ENCODE measurements around the gene NPVF.

The NPVF gene, protein sequence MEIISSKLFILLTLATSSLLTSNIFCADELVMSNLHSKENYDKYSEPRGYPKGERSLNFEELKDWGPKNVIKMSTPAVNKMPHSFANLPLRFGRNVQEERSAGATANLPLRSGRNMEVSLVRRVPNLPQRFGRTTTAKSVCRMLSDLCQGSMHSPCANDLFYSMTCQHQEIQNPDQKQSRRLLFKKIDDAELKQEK

DNA sequence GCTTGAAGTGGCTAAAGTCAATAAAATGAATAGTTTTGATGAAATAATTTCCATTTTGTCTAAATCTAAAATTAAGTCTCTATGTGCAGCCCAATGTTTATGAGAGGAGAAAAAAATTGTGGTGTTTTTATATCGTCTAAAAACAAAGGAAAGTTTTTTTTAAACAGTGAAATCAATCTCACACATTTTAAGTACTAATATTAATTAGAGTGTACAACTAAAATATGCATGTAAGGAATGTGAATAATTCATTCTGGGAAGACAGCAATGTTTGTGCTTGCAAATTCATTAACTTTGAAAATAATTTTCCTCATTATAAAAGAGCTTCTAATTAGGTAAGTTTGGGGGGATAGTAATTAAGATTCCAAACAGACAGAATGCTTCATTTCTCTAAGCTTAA lies at the start of gene NPVF:
TSS of gene NPVF (minus strand) at position 101 of the 400 bp plus-strand sequence. CDS start at position 54, 47 bp downstream.
- DNase-seq (ENCODE audit: low spot score) = no peak

DNA sequence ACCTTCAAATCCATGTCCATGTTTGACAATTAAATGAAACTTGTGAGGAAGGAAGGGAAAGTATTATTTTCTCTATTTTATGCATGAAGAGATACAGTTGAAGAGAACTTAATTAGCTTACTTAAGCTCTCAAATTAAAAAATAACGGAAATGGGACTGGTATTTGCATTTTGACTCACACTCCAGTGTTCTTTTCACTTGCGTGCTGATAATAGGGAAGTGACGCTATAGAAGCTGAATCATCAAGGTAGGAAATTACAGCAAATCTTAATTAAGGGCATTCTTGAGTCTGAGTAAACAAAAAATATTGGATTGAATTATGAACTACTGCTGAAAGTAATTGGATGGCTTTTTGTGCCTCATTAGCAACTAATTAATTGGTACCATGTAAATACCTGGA lies 44.0 kb upstream of the NPVF start:
- no peak for DNase-seq (ENCODE audit: low spot score)

DNA sequence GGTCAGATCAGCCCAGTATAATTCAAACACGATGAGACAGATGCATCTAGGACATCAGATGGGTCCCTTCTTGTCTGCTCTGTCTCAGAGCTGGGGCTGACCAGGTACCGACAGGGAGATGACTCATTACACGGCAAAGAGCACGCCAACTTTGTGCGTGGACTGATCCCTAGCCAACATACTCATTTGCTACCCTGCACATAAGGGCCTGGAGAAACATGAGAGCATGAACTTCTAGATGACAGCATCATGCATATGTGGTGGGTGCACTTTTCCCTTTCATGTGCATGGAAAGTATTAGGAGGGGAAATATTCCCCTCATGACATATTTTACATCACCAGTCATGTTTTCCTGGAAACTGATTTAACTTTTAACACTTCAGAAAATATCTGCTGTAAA lies 35.1 kb upstream of the NPVF start:
- DNase-seq (ENCODE audit: low spot score) = no peak

DNA sequence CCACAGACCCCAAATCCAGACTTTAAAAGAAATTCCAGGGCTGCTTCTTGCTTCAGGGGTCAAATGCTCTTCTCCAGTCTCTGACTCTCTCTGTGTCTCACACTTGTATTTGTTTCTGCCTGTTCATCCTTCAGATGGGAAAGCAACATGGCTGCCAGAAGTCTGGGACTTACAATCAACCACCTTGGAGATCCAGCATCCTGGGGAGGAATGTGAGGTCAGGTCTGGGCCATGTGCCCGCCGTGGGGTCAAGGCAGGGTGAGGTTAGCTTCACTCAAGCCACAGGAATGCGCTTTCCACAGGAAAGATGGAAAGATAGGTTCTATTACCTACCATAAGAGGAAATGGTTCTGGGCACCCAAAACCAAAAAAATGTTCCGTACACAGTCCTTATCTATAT lies 34.3 kb upstream of the NPVF start:
- DNase-seq (ENCODE audit: low spot score) = no peak

DNA sequence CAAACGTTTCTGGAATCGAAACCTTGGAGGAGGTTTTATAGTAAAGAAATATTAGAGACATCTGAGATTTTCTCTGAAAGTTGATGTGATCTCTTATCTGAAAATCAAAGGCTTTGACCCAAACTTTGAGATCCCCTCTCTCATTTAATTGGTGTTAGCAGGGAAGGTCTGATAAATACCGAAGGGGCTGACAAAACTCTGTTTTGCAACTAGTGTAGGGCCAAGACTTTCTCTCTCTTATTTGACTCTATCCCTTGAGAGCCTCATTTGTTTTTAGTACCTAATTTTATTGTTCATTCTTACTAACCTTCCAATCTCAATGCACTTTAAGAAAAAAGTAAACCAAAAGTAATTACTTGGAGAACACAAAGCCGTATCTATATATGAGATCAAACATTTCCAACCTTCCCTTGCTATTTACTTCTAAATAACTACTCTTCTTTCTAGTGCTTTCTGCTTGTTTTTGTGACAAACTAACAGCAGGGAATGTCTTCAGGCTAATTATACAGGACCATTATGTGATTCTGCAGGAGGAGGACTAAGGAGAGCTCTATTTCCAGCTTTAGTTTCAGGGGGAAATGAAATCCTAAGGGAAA lies 33.4 kb upstream of the NPVF start:
- DNase-seq (ENCODE audit: low spot score) = no peak

DNA sequence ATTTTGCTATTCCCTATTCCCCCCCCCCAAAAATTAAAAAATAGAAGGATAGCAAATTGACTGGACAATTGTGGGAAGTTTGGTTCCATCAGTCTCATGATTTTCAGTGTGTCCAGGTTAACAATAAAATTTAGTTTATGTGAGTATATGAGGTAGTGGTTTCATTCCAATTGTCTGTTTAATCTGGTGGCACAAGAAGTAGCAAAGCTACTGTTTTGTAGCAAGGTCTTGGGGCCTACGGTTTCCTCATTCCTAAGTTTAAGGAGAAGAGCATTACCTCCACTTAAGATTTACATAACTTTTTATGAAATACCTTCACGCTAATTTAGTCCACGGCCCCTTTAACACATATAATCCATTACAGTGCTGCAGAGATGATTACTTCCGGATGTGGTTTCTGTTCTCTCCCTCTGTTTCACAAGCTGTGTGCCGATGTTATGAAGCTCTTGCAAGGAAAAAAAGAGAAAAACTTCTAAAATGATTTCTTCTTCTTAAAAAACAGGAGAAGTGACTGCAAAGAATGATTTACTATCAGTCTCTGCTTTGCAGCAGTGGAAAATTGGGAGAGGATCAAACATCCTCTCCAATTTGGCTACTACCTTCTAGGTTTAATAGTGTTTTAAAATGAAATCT lies 32.7 kb upstream of the NPVF start:
- peak; percentile 60 for DNase-seq (ENCODE audit: low spot score)

DNA sequence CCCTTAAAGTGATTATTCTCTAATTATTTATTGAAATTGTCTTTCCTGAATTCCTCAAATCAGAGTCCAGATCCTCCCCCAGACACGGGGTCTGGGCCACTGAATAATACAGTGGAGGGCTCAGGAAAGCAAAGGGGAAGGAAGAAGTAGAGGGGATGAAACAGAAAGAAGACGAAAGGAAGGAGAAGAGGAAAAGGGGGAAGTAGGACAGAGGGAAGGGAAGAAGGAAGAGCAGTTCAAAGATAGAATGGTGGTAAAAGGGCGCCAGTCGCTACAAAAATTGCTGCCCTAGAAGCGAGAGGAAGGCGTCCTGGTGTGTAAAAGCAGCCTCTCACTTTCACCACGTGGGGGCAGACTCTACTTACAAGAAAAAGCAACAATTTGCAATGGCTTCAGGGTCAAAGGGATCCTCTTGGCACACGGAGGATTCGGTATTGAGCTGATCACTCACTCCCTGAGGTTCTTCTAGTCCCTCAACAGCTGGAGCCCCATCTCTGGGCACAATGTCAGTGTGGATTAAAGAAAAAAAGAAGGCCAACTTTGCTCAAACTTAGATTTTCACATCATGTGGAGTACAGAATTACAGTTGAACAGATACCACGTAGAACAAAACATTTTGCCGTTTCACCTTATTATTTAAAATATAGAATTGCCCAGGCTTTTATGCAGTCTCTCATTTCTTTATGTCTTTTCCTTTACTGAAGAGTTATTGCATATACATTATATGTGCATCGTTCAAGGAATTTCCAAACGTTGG lies 31.4 kb upstream of the NPVF start:
- peak; percentile 93 for DNase-seq (ENCODE audit: low spot score)

DNA sequence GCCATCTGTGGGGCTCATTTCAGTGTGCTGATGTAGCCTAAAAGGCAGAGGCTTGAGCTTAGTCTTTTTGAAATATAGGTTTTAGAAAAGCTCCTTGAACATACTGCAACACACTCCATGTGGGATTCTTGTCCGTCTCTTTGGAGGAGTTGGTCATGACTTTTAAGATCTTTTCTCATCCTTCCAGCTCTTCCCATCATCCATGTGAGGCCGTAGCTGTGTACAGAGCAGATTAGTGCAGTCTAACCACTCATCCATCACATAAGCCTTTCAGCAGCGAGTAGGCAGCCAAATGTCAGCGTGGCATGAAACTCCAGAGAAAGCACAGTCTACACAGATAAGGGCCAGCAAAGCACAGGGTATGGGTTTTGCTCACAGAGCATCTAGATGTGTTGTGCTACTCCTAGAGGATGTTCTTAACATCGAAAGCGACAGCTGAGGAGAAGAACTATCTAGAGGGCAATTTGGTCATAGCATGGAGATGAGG lies 28.1 kb upstream of the NPVF start:
- no peak for DNase-seq (ENCODE audit: low spot score)

DNA sequence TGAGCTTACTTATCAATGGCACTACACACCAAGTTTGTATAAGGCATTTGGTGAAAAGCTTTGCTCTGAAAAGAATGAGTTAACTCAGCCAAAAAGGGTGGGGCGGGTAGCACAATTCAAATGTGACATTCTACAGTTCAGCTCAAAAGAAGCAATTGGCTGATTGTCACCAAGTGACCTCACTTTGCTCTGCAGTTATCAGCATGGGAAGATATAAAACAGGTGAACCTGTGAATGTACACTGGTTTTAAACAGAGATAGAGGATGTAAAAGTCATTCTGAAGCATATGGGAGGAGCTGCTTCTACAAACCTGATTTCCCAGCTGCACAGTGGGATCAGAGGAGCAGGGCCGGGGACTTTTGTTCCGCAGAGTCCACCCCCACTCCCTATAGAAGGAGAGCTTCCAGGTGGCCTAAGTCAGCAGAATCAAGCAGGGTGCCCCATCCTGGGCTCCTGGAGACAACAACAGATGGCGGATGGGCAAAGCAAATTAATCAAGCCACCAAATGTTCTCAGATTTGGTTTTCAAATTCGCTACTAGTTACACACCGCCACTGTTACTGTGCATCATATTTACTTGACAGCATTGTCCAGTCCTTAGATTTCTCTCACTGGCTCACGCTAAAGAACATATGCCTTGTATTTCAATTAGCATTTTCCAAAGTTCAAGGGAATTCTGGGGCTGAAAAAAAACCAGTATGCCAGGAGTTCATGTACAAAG lies 27.5 kb upstream of the NPVF start:
- DNase-seq (ENCODE audit: low spot score) = no peak

DNA sequence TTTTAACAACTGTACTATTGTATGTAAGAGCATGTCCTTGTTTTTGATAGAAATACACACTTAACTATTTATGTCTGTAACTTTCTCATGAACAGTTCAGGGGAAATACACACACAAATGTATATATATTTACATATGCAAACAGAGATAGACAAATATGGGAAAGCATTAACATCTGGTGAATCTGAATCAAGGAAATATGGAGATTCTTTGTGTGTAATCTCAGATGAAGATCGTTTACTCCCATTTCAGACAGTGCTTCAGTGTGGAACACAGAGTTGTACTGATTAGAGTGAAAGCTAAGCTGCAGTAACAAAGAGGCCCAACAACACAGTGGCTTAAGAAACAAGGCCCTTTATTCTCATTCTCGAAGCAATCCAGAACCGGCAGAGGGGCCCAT lies 26.3 kb upstream of the NPVF start:
- DNase-seq (ENCODE audit: low spot score) = no peak

DNA sequence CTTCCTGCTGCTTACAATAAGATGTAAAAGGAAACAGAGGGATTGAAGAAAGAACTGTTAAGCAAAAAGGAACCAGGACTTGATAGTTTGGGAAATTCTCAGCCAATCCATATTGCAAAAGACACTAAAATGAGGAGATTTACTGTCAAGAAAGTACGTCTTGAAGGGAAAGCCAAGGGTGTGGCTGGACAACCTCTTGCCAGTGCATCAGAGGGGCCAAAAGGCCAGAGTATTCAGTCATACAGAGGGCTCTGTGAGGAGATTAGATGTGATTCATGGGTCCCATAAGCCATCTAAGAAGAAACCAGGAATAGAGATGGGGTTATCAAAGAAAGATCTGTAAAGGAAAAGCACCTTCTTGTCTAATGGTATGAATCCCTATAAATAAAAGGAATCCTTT lies 25.4 kb upstream of the NPVF start:
- DNase-seq (ENCODE audit: low spot score) = no peak

DNA sequence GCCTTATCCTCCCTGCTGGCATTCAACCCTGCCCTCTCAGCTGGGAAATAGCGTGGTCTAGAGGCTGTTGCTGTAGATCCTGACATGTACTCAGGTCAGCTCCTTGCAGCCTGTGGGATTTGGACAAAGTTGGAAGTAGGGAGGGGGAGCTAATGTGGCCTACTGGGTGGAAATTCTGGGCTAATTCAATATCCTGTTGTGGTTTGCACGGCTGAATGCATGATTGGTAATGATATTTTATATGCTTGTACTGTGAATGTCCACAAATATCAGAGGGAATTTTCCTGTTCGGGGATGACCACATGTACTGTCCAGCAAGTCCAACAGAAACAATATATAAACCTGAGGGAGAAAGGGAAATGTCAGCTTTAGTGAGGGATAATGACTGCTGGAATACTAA lies 22.1 kb upstream of the NPVF start:
- DNase-seq (ENCODE audit: low spot score) = no peak

DNA sequence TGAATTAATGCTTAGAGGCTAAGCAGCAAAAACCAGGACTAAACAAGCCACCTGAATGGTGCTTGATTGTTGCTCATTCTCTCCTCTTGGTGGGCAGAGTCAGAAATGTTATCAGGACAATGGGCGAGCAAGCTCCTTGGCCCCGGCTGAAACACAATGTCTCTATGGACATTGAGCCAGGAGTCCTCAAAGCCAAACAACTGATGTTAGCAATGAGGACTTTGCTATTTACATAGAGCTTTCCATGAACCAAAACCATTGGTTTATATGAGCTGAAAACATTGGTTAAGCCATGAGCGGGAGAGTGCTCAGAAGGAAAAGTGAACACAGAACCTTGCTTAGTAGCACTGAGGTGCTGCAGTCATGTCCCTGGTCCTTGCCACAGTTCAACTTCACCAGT lies 21.5 kb upstream of the NPVF start:
- DNase-seq (ENCODE audit: low spot score) = no peak

DNA sequence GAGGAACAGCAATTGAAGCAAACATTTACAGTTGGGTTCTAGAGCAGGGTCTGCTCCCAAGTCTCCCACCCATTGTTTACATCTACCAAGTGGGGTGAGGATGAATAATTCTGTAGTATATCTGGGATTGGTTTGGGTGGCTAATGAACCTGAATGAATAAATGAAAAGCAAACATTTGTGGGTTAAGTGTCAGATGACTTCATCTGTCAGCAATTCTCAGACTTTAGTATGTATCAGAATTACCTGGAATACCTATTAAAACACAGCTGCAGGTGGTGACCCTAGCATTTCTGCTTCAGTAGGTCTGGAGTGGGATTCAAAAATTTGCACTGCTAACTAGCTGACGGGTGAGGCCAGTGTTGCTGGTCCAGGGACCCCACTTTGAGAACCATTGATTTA lies 18.0 kb upstream of the NPVF start:
- no peak for DNase-seq (ENCODE audit: low spot score)

DNA sequence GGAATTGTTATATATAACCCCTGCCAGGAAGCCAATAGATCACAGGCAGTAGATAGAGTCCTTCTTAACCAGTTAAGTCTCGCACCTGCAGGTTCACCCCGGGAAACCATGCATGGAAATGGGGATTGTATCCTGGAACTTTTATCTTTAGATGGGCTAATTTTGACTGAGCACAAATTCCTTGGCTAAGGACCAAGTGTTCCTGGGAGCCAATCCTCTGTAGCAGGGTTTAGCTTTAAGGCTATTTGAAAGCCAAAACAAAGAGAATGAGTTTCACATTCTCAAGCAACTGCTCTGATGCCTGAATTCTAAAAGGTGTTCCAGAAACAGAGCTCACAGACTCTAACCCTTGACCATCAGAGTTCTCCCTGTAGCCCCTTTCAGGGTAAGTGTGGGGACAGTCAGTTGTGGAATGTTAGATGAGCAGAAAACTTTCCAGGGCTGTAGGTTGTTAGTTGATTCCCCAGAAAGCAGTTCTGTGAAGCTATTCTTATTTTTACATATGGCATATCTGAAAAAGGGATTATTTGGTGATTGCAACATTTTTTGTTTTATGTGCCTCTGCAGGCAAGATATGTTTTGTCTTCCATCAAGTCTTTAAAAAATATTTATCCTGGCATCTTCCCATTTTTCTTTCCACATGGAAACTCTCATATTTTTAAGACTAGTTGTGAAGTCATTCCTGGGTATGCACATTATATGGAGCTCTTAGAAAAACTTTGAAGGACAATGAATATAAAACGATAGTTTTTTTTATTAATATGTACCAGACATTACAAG lies 16.2 kb upstream of the NPVF start:
- no peak for DNase-seq (ENCODE audit: low spot score)

DNA sequence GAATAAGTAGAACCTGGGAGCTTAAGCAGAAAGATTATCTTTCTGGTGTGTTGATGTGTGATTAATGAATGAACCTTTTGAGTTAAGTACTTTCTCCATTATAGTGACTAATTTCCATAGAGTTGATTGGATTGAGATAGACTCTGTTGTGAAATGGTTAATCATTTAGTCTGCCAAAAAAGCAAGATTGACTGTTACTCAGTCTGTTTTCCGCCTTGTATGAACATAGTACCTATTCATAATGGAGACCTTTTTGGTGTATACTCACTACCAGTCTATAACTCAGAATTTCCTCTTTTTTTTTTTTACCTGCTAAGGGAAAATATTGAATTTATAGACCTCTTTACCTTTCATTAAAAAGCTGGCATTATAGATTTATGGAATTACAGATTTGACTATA lies 14.4 kb upstream of the NPVF start:
- DNase-seq (ENCODE audit: low spot score) = no peak

DNA sequence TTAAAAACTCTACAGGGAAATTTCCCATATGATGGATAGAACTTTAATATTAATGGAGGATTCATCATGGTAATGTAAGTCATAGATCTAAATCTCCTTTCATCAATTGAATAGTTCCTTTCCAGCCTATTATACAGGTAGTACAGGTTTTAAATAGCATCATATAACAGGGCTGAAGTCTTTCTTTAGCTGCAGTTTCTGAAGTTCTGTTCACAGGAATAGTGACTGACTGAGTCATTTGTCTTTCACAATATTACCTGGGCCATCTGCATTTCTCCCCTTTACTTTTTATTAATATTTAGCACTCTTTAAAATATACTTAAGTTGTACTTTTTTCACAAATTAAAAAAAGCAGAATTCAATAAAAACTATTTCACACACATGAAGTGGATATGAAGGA lies 12.6 kb upstream of the NPVF start:
- DNase-seq (ENCODE audit: low spot score) = no peak

DNA sequence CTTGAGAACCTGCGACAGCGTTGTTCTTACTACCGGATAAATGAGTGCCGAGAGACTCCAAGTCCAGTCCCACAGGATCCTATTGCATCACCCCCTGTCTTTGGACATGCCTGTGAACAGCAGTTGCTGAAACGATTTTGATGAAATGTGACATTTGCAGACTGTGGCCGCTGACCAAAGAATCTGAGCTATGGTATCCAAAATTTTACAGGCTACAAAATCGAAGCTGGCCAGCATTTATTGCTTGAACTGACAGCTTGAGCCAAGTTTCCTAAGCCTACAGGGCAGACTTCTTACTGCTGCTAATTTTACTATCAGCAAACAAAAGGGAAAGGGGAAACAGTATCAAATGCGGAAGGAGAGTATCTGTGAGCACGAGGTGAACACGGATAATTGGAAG lies 12.1 kb upstream of the NPVF start:
- DNase-seq (ENCODE audit: low spot score) = no peak

DNA sequence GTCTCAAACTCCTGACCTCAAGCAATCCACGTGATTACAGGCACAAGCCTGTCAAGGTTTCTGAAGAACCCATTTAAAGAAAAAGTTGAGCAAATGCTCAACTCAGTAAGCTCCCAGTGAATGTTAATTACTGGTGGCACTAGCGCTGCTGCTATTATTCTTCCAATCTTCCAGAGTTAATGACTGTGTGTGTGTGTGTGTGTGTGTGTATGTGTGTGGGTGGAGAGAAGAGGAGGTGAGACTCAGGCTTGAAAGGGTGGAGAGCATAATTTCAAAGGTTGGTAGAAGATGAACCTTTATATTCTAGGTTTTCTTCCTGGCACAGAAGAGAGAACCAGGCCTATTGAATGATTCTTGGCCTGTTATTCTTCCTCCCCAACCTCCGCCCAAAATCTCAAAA lies 11.6 kb upstream of the NPVF start:
- no peak for DNase-seq (ENCODE audit: low spot score)

DNA sequence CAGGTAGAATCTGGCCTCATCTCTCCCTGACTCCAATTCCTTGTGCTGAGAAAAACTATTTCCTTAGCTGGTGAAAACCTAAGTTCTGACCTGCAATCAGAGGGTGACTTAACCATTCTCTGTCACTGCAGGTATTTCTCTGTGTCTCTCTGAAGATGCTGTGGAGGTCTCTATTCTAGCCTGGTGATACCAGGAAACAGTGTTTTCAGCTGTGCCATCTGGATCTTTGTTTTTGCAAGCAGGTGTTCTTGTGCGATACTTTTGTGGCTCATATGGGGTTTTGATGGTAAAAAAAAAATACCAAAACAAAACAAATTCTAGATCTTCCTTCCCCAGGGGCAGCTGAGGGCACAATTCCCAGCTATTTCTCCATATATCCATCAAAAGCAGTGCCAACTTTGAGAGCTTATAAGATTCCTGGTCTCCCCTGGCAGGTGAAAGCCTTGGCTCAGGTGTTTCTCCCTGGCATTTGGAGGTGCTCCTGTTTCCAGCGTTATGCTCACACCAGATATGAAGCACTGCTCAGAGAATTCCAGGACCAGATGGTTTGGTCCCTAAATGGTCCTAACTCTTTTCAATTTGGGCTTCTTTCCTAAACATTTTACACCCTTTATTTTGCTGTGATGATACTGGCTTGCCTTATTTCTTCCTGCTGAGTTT lies 9.9 kb upstream of the NPVF start:
- no peak for DNase-seq (ENCODE audit: low spot score)

DNA sequence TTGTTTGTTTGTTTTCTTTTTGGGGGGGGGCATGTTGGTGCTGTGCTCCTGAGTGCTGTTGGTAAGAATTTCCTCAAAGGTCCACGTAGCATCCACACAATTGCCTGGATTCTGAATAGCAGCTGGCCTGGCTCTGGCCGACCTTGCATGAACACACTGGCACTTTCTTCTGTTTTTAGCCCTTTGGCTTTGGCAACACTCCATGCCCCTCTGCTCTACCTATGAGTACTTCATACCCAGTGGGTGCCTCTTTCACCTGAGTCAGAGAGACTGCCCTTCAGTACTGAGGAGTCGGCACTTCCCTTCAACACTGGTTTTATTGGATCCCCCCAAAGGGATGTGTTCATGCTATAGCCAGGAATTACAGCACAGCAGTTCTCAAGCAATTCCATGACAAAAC lies 7.2 kb upstream of the NPVF start:
- DNase-seq (ENCODE audit: low spot score) = no peak

Measured in NAMALWA (cell line).